K562 (cell line): Measurements from ENCODE around the gene CACNA1C. TPM values are rescaled to one million over a fixed set of nuclear protein-coding genes. Genes with fewer than 3 reads are reported as not detected.

ENCODE experiments used
- ZHX1 ChIP-seq: fragments of 150-350 bp; conservative IDR thresholded peaks from 2 replicates; pipeline ENCODE4 v1.6.1; 2014; ENCODE audit warnings: low read length
- ZNF318 ChIP-seq, 2 experiments: fragments of 450-650 bp; IDR thresholded peaks; 2 replicates each; pipeline ENCODE4 v1.6.1; 2016; ENCODE audit warnings: mild to moderate bottlenecking in 2 of 2, borderline replicate concordance in 1 of 2, low read depth in 1 of 2, moderate library complexity in 1 of 2
- polyA plus RNA-seq, 8 experiments: library from polyadenylated mRNA; depleted of rRNA in 4 of 8; stranded (reverse) in 5 of 8; unstranded in 3 of 8; fragments of >200 nt; fragmentation: Nextera tagmentation in 2 of 8; fragmentation: Illumina TruSeq in 1 of 8; extraction: Ambion mirVana in 2 of 8; extraction: Trizol in 1 of 8; gene quantifications; 2 replicates each; pipeline versions ENCODE4 v1.2.1 to v1.2.3, GENCODE V29; 2011 to 2014; ENCODE audit warnings: inconsistent platforms in 1 of 8, missing spikeins in 1 of 8
- total RNA-seq, 7 experiments: library from RNA; depleted of rRNA in 6 of 7; stranded (reverse); fragments of >200 nt in 6 of 7; fragmentation: Illumina TruSeq in 2 of 7; extraction: Trizol in 2 of 7; gene quantifications; 2 replicates each; pipeline versions ENCODE4 v1.2.1 to v1.2.3, GENCODE V29; 2011 to 2021; ENCODE audit warnings: low replicate concordance in 1 of 7

CACNA1C gene
- total and polyA plus RNA-seq, 9 of the 15 experiments (the other 6 are each of a cell fraction or from before 2014, with no cell fraction given), result not detected

GRCh38 chr12:2173971-2174370 lies 121.2 kb downstream of the CACNA1C start (continued):
- TF ChIP-seq ZNF318 (IDR thresholded peaks at IDR 0.05; ENCODE audit: borderline replicate concordance in 1 of 2, low read depth in 1 of 2), result no peak
- TF ChIP-seq ZHX1, result no peak
